Ishikawa (cell line): Measurements from ENCODE around the gene CDKN2AIP.

Experiments used
- CEBPB ChIP-seq: IDR thresholded peaks from 2 replicates; pipeline ENCODE4 v1.6.1; 2012
- CREB1 ChIP-seq: IDR thresholded peaks from 2 replicates; pipeline ENCODE4 v1.6.1; 2012; ENCODE audit warnings: low read depth
- EGR1 ChIP-seq: IDR thresholded peaks from 2 replicates; pipeline ENCODE4 v1.6.1; 2012
- EP300 ChIP-seq: IDR thresholded peaks from 2 replicates; pipeline ENCODE4 v1.6.1; 2012; ENCODE audit warnings: borderline replicate concordance
- FOXM1 ChIP-seq: IDR thresholded peaks from 2 replicates; pipeline ENCODE4 v1.6.1; 2012; ENCODE audit warnings: low read depth, borderline replicate concordance
- MAX ChIP-seq: IDR thresholded peaks from 2 replicates; pipeline ENCODE4 v1.6.1; 2012
- NFIC ChIP-seq: IDR thresholded peaks from 2 replicates; pipeline ENCODE4 v1.6.1; 2012
- RAD21 ChIP-seq: IDR thresholded peaks from 2 replicates; pipeline ENCODE4 v1.6.1; 2012; ENCODE audit warnings: low read depth
- REST ChIP-seq: IDR thresholded peaks from 2 replicates; pipeline ENCODE4 v1.6.1; 2012; ENCODE audit warnings: low read depth, mild to moderate bottlenecking
- TAF1 ChIP-seq: IDR thresholded peaks from 2 replicates; pipeline ENCODE4 v1.6.1; 2012; ENCODE audit warnings: low read depth, mild to moderate bottlenecking
- TCF12 ChIP-seq: IDR thresholded peaks from 2 replicates; pipeline ENCODE4 v1.6.1; 2012; ENCODE audit warnings: low read depth
- TEAD4 ChIP-seq: IDR thresholded peaks from 2 replicates; pipeline ENCODE4 v1.6.1; 2012
- USF1 ChIP-seq: IDR thresholded peaks from 2 replicates; pipeline ENCODE4 v1.6.1; 2012
- YY1 ChIP-seq: IDR thresholded peaks from 2 replicates; pipeline ENCODE4 v1.6.1; 2012; ENCODE audit warnings: low read depth
- ZBTB7A ChIP-seq: IDR thresholded peaks from 2 replicates; pipeline ENCODE4 v1.6.1; 2012; ENCODE audit warnings: low read depth

CDKN2AIP gene, protein sequence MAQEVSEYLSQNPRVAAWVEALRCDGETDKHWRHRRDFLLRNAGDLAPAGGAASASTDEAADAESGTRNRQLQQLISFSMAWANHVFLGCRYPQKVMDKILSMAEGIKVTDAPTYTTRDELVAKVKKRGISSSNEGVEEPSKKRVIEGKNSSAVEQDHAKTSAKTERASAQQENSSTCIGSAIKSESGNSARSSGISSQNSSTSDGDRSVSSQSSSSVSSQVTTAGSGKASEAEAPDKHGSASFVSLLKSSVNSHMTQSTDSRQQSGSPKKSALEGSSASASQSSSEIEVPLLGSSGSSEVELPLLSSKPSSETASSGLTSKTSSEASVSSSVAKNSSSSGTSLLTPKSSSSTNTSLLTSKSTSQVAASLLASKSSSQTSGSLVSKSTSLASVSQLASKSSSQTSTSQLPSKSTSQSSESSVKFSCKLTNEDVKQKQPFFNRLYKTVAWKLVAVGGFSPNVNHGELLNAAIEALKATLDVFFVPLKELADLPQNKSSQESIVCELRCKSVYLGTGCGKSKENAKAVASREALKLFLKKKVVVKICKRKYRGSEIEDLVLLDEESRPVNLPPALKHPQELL

GRCh38 chr4:183444214-183445096 lies at the start of gene CDKN2AIP:
TSS of gene CDKN2AIP (plus strand) at chr4:183444636. CDS start at chr4:183444798, 162 bp downstream.
- TF ChIP-seq MAX (peak; percentile 61), NFIC (no peak), RAD21 (no peak), EGR1 (peak; percentile 61), EP300 (no peak), REST (peak; percentile 10; the same call in 1 of the 2 replicates), USF1 (peak; percentile 21; the same call in 1 of the 2 replicates), FOXM1 (no peak), ZBTB7A (peak; percentile 75), TEAD4 (no peak), TCF12 (no peak), CEBPB (no peak), TAF1 (peak; percentile 83), CREB1 (no peak; the same call in 1 of the 2 replicates), YY1 (peak; percentile 84)

DNA sequence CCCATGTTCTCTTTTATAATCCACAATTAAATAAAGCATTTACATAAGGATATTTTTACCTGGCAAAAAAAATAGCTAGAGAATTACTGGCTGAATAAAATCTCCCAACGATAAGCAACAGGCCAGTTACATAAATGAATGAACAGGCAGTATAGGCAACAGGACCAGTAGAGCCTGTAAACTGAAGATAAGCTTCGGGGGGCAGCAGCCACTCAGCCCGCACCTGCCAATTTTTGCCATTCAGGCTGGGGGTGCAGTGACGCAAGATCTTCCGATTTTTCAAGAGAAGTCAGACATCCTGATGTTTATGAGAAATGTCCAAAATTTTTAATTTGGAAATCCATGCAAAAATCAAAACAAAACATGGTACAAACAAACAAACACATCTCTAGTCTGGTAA lies 49.0 kb upstream of the CDKN2AIP start:
- TF ChIP-seq TCF12 (no peak), REST (no peak)

- TF ChIP-seq NFIC, result no peak
Measured at GRCh38 chr4:183396227-183396637, 48.2 kb upstream of the CDKN2AIP start.

- TF ChIP-seq USF1, result no peak
- no peak for TF ChIP-seq FOXM1
- no peak for TF ChIP-seq MAX
- no peak for TF ChIP-seq YY1
- TF ChIP-seq TEAD4, result no peak
- TF ChIP-seq RAD21, result no peak
- TF ChIP-seq NFIC, result no peak
- no peak for TF ChIP-seq CEBPB
- TF ChIP-seq EP300, result no peak
Measured at GRCh38 chr4:183397741-183398297, 46.6 kb upstream of the CDKN2AIP start.

GRCh38 chr4:183398298-183399125 lies 45.9 kb upstream of the CDKN2AIP start:
- TF ChIP-seq FOXM1 (no peak), TCF12 (no peak), RAD21 (peak; percentile 52; the same call in 1 of the 2 replicates), EGR1 (peak; percentile 74), CREB1 (no peak), EP300 (no peak), ZBTB7A (no peak), TEAD4 (no peak), MAX (peak; percentile 37; the same call in 1 of the 2 replicates), NFIC (no peak), REST (no peak), CEBPB (no peak)
